ENCODE measurements around the gene OGN.

The OGN gene

GRCh38 chr9:92385001-92385400 lies 19.4 kb downstream of the OGN start:
- TF ChIP-seq POLR2AphosphoS5 (IDR thresholded peaks at IDR 0.05; ENCODE audit: low read depth, low read length): no peak
- no peak for TF ChIP-seq SIN3A (IDR thresholded peaks at IDR 0.05; ENCODE audit: borderline replicate concordance, insufficient read depth, low read length)
- no peak for TF ChIP-seq TAF1 (IDR thresholded peaks at IDR 0.05; ENCODE audit: borderline replicate concordance, insufficient read depth, low read length)
- no peak for TF ChIP-seq REST (IDR thresholded peaks at IDR 0.05; ENCODE audit: insufficient read depth in 1 of 2, low read depth in 2 of 2, low read length in 2 of 2)
- no peak for TF ChIP-seq FOXP2 (optimal IDR thresholded peaks at IDR 0.05; ENCODE audit: borderline replicate concordance, extremely low read depth, extremely low read length, insufficient read depth)

- TF ChIP-seq TAF1 (IDR thresholded peaks at IDR 0.05; ENCODE audit: borderline replicate concordance, insufficient read depth, low read length) (no peak), POLR2AphosphoS5 (IDR thresholded peaks at IDR 0.05; ENCODE audit: low read depth, low read length) (no peak), SIN3A (IDR thresholded peaks at IDR 0.05; ENCODE audit: borderline replicate concordance, insufficient read depth, low read length) (no peak), REST (IDR thresholded peaks at IDR 0.05; ENCODE audit: insufficient read depth in 1 of 2, low read depth in 2 of 2, low read length in 2 of 2) (no peak)
Measured at GRCh38 chr9:92384375-92384774, 20.0 kb downstream of the OGN start.

GRCh38 chr9:92381775-92382174 lies 22.6 kb downstream of the OGN start:
- no peak for TF ChIP-seq SIN3A (IDR thresholded peaks at IDR 0.05; ENCODE audit: borderline replicate concordance, insufficient read depth, low read length)
- TF ChIP-seq FOXP2 (optimal IDR thresholded peaks at IDR 0.05; ENCODE audit: borderline replicate concordance, extremely low read depth, extremely low read length, insufficient read depth): no peak
- TF ChIP-seq POLR2AphosphoS5 (IDR thresholded peaks at IDR 0.05; ENCODE audit: low read depth, low read length): no peak
- TF ChIP-seq TAF1 (IDR thresholded peaks at IDR 0.05; ENCODE audit: borderline replicate concordance, insufficient read depth, low read length): no peak

GRCh38 chr9:92380603-92381002 lies 23.8 kb downstream of the OGN start:
- TF ChIP-seq FOXP2 (optimal IDR thresholded peaks at IDR 0.05; ENCODE audit: borderline replicate concordance, extremely low read depth, extremely low read length, insufficient read depth) (no peak), TAF1 (IDR thresholded peaks at IDR 0.05; ENCODE audit: borderline replicate concordance, insufficient read depth, low read length) (no peak), POLR2AphosphoS5 (IDR thresholded peaks at IDR 0.05; ENCODE audit: low read depth, low read length) (no peak), REST (IDR thresholded peaks at IDR 0.05; ENCODE audit: insufficient read depth in 1 of 2, low read depth in 2 of 2, low read length in 2 of 2) (no peak), SIN3A (IDR thresholded peaks at IDR 0.05; ENCODE audit: borderline replicate concordance, insufficient read depth, low read length) (no peak)

GRCh38 chr9:92378865-92379560 lies 25.4 kb downstream of the OGN start:
- TF ChIP-seq POLR2AphosphoS5 (IDR thresholded peaks at IDR 0.05; ENCODE audit: low read depth, low read length): no peak
- no peak for TF ChIP-seq REST (IDR thresholded peaks at IDR 0.05; ENCODE audit: insufficient read depth in 1 of 2, low read depth in 2 of 2, low read length in 2 of 2)
- no peak for TF ChIP-seq SIN3A (IDR thresholded peaks at IDR 0.05; ENCODE audit: borderline replicate concordance, insufficient read depth, low read length)
- TF ChIP-seq TAF1 (IDR thresholded peaks at IDR 0.05; ENCODE audit: borderline replicate concordance, insufficient read depth, low read length): no peak
- no peak for TF ChIP-seq FOXP2 (optimal IDR thresholded peaks at IDR 0.05; ENCODE audit: borderline replicate concordance, extremely low read depth, extremely low read length, insufficient read depth)
